ENCODE results near the gene VARS1.

- peak in 1 of 3 donors; percentile 59 for TF ChIP-seq CTCF (IDR thresholded peaks at IDR 0.05)
- TF ChIP-seq POLR2A (IDR thresholded peaks at IDR 0.05): no peak
Measured at GRCh38 chr6:31776989-31777666, 18.4 kb downstream of the VARS1 start, which contains the start of gene VWA7.

All from lower leg skin (tissue), 3 donors.